Measurements from ENCODE around the gene MRPL55.

The MRPL55 gene

GRCh38 chr1:228155596-228156514, 46.8 kb upstream of the MRPL55 start:
- TF ChIP-seq, protein P1, sequence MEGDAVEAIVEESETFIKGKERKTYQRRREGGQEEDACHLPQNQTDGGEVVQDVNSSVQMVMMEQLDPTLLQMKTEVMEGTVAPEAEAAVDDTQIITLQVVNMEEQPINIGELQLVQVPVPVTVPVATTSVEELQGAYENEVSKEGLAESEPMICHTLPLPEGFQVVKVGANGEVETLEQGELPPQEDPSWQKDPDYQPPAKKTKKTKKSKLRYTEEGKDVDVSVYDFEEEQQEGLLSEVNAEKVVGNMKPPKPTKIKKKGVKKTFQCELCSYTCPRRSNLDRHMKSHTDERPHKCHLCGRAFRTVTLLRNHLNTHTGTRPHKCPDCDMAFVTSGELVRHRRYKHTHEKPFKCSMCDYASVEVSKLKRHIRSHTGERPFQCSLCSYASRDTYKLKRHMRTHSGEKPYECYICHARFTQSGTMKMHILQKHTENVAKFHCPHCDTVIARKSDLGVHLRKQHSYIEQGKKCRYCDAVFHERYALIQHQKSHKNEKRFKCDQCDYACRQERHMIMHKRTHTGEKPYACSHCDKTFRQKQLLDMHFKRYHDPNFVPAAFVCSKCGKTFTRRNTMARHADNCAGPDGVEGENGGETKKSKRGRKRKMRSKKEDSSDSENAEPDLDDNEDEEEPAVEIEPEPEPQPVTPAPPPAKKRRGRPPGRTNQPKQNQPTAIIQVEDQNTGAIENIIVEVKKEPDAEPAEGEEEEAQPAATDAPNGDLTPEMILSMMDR (IDR thresholded peaks at IDR 0.05; ENCODE audit: borderline replicate concordance, control extremely low read depth, extremely low read depth, insufficient read depth, missing control alignments) = no peak
- in situ Hi-C loops (cut with MboI; ENCODE audit: low sequenced_read_pairs, unreplicated experiment) = no loop called here
- no peak for DNase-seq (ENCODE audit: low spot score)

DNA sequence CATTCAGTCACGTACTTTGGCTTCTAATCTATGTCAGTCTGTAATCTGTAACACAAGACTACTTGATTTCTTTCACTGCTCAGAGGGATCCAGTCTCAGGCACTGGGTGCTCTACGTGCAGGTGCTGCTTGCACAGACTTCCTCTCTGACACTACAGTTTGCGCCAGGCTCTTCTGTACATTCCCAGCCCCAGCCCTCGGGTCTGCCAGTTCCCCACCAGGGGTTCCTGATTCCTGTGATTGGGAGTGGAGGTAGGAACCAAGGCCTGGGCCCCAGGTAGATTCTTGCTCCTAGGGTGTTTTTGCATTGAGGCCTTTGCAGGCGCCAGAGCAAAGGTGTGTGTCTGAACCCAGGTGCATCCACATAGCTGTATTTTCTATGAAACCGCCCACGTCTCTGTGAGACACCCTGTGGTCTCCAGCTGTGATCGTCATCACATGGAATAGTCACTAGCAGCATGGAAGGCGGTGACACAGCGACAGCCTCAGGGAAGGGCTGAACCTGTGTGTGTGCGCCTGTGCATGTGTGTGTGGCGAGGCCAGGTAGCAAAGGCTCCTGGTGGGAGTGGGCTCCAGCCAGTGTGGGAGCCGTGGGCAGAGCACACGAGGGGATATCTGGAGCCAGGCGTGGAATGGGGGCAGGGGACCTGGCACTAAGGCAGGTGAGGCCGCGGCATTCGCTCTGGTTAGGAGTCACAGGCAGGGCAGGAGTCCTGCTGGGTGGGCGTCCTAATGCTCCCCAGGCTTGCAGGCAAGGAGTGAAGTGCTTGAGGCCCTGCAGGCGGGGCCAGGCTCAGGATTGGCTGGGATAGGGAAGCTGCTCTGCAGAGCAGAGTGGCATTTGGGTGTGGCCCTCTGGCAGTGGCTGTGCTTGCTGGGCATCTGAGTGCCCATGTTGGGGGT, 45.8 kb upstream of the MRPL55 start:
- DNase-seq (ENCODE audit: low spot score) = no peak
- in situ Hi-C loops (cut with MboI; ENCODE audit: low sequenced_read_pairs, unreplicated experiment) = no loop called here
- TF ChIP-seq, protein P1 (IDR thresholded peaks at IDR 0.05; ENCODE audit: borderline replicate concordance, control extremely low read depth, extremely low read depth, insufficient read depth, missing control alignments) = no peak

DNA sequence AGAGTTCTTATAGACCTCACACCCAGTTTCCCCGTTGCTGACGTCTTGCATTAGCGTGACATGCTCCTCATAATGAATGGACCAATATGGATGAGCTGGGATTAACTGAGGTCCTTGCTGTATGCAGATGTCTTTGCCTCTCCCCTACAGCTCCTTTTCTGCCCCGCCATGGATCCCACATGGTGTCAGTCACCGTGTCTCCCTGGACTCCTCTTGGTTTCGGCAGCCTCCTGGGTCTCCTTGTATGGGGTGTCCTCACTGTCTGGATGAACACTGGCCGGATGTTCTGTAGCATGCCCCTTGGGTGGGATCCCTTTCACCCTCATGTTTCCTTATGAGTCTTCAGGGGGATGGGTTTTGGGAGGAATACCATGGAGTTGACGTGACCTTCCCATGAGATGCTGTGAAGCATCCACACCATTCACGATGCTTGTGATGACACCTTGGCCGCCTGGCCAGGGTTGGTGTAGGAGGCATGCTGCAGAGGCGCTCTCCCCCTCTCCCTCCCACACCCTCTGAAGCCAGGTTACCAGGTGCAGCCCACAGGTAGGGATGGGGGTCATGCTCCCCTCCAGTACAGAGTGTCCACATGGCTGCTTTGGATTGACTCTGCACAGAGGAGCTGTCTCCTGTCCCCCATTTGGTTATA, 45.0 kb upstream of the MRPL55 start:
- TF ChIP-seq, protein P1 (IDR thresholded peaks at IDR 0.05; ENCODE audit: borderline replicate concordance, control extremely low read depth, extremely low read depth, insufficient read depth, missing control alignments) = no peak
- in situ Hi-C loops (cut with MboI; ENCODE audit: low sequenced_read_pairs, unreplicated experiment) = no loop called here
- DNase-seq (ENCODE audit: low spot score) = no peak

- in situ Hi-C loops (cut with MboI; ENCODE audit: low sequenced_read_pairs, unreplicated experiment) = no loop called here
- DNase-seq (ENCODE audit: low spot score) = no peak
- TF ChIP-seq, protein P1 (IDR thresholded peaks at IDR 0.05; ENCODE audit: borderline replicate concordance, control extremely low read depth, extremely low read depth, insufficient read depth, missing control alignments) = no peak
Measured at GRCh38 chr1:228152918-228153258, 43.8 kb upstream of the MRPL55 start.

GRCh38 chr1:228152097-228152917, 43.2 kb upstream of the MRPL55 start:
- TF ChIP-seq, protein P1 (IDR thresholded peaks at IDR 0.05; ENCODE audit: borderline replicate concordance, control extremely low read depth, extremely low read depth, insufficient read depth, missing control alignments) = no peak
- in situ Hi-C loops (cut with MboI; ENCODE audit: low sequenced_read_pairs, unreplicated experiment) = no loop called here
- no peak for DNase-seq (ENCODE audit: low spot score)
